ENCODE measurements around the gene CTSO. TPM values are rescaled to one million over a fixed set of nuclear protein-coding genes. Genes with fewer than 3 reads are reported as not detected.
A peak's percentile ranks its signal among the peaks of the same experiment; 100 is the strongest.

The CTSO gene
- total and polyA plus RNA-seq, 2 experiments from 2014 or later, result 0.44 to 0.83 TPM

- TF ChIP-seq REST (IDR thresholded peaks at IDR 0.05; ENCODE audit: unreplicated experiment), result no peak
These were observed 21.8 kb upstream of the CTSO start (continued) for GRCh38 chr4:155975511-155975910.

- Histone ChIP-seq H3K9me2 (ENCODE audit: insufficient read depth) (peaks cover 4% of the 10 kb centered on the region; the same call in 1 of the 2 replicates), H3F3A (replicated peaks; ENCODE audit: low read depth) (no peaks in the 10 kb centered on the region), H3K79me2 (replicated peaks; ENCODE audit: insufficient read depth) (no peaks in the 10 kb centered on the region), H3K4me3 (no peak overlapping the region), H3K4me2 (no peak overlapping the region), H3K4me1 (ENCODE audit: insufficient read depth) (peaks cover 13% of the 10 kb centered on the region; the same call in 1 of the 2 replicates), H4K20me1 (replicated peaks; ENCODE audit: insufficient read depth) (no peaks in the 10 kb centered on the region), H3K27me3 (ENCODE audit: insufficient read depth) (no peaks in the 10 kb centered on the region), H2AFZ (0 out of 2 replicates have a peak overlapping the region, but pooled peaks have one; percentile 57), H3K36me3 (ENCODE audit: insufficient read depth) (no peaks in the 10 kb centered on the region), H3K27ac (ENCODE audit: low read depth) (no peak overlapping the region)
- DNase-seq (ENCODE audit: low spot score) (no peak), ATAC-seq (no peak)
- peaks cover 12% of the 10 kb centered on the region; the same call in 2 of the 3 replicates for H3K4me1 Mint-ChIP-seq
- H3K27ac Mint-ChIP-seq, result no peak overlapping the region
- peaks cover 3% of the 10 kb centered on the region for H3K27me3 Mint-ChIP-seq (ENCODE audit: insufficient read depth, low read depth, poor library complexity)
- TF ChIP-seq ZNF462 (CRISPR knock-in tag; IDR thresholded peaks at IDR 0.05) (no peak), STAT1 (IDR thresholded peaks at IDR 0.05; ENCODE audit: unreplicated experiment) (no peak), CREB1 (CRISPR knock-in tag; IDR thresholded peaks at IDR 0.05; ENCODE audit: low read depth) (no peak), JUNB (IDR thresholded peaks at IDR 0.05; ENCODE audit: unreplicated experiment) (no peak), ZNF331 (CRISPR knock-in tag; IDR thresholded peaks at IDR 0.05; ENCODE audit: low read depth) (no peak), EZH2 (IDR thresholded peaks at IDR 0.05; ENCODE audit: low read depth, unreplicated experiment) (no peak), POLR2AphosphoS5 (IDR thresholded peaks at IDR 0.05; ENCODE audit: low read depth) (no peak), ETS1 (IDR thresholded peaks at IDR 0.05) (no peak)
- H3K9me3 Mint-ChIP-seq, result peaks cover 15% of the 10 kb centered on the region
- H3K36me3 Mint-ChIP-seq (ENCODE audit: low read depth), result peaks cover 18% of the 10 kb centered on the region
- no peak overlapping the region for H3K4me3 Mint-ChIP-seq
These were observed 21.3 kb upstream of the CTSO start for GRCh38 chr4:155974996-155975395.

All from GM23338 (cell line).